Measurements from ENCODE around the gene CATSPERD. TPM values are rescaled to one million over a fixed set of nuclear protein-coding genes. Genes with fewer than 3 reads are reported as not detected.

The CATSPERD gene
- total RNA-seq, 4 donors from 2014 or later, result 0.27 to 0.47 TPM; not detected in 2

DNA sequence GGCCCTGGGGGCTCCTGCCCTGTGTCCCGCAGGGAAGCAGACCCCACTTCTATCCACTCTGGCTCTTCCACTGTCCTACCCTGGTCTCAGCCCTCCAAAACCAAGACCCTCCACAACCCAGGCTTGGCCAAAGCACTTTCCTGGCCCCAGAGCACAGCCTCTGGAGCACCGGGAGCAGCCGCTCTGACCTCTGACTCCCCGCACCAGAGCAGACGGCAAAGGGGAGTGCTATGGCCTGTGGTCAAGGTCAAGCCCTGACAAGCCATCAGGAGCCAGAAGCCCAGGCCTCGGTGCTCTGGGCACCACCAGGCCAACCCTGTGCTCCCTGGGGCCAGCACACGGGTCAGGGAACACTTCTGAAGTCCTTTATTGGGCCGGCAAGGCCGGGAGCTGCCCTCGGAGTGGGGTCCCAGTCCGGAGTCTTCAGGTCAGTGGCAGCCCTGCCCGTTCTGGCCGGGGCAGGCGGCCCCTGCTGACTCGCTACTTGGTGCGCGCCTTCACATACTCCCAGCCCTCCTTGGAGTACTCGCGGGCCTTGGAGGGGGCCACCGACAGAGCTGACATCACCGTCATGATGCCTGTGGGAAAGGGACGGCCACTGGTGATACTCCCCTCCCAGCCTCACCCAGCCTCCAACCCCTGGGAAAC lies 42.2 kb upstream of the CATSPERD start:
- TF ChIP-seq POLR2A (IDR thresholded peaks at IDR 0.05) (no peak), EP300 (IDR thresholded peaks at IDR 0.05) (no peak), POLR2AphosphoS5 (IDR thresholded peaks at IDR 0.05) (no peak)
- TF ChIP-seq, protein P1, sequence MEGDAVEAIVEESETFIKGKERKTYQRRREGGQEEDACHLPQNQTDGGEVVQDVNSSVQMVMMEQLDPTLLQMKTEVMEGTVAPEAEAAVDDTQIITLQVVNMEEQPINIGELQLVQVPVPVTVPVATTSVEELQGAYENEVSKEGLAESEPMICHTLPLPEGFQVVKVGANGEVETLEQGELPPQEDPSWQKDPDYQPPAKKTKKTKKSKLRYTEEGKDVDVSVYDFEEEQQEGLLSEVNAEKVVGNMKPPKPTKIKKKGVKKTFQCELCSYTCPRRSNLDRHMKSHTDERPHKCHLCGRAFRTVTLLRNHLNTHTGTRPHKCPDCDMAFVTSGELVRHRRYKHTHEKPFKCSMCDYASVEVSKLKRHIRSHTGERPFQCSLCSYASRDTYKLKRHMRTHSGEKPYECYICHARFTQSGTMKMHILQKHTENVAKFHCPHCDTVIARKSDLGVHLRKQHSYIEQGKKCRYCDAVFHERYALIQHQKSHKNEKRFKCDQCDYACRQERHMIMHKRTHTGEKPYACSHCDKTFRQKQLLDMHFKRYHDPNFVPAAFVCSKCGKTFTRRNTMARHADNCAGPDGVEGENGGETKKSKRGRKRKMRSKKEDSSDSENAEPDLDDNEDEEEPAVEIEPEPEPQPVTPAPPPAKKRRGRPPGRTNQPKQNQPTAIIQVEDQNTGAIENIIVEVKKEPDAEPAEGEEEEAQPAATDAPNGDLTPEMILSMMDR (IDR thresholded peaks at IDR 0.05), result no peak
- Histone ChIP-seq H3K36me3 (peaks cover 0 to 19% of the 10 kb centered on the region in 2 donors), H3K4me1 (peaks cover 0 to 31% (median 14%) of the 10 kb centered on the region in 3 donors), H3K27ac (no peak overlapping the region), H3K4me3 (no peak overlapping the region), H3K9me3 (no peaks in the 10 kb centered on the region), H3K27me3 (no peaks in the 10 kb centered on the region)
- WGBS, 2 donors (ENCODE audit: low coverage in 1 of 2), result 80% methylated on average over 3 of the region's 22 CpGs; no CpG with 5 or more reads in 1 of the 2 donors
- no peak for ATAC-seq

DNA sequence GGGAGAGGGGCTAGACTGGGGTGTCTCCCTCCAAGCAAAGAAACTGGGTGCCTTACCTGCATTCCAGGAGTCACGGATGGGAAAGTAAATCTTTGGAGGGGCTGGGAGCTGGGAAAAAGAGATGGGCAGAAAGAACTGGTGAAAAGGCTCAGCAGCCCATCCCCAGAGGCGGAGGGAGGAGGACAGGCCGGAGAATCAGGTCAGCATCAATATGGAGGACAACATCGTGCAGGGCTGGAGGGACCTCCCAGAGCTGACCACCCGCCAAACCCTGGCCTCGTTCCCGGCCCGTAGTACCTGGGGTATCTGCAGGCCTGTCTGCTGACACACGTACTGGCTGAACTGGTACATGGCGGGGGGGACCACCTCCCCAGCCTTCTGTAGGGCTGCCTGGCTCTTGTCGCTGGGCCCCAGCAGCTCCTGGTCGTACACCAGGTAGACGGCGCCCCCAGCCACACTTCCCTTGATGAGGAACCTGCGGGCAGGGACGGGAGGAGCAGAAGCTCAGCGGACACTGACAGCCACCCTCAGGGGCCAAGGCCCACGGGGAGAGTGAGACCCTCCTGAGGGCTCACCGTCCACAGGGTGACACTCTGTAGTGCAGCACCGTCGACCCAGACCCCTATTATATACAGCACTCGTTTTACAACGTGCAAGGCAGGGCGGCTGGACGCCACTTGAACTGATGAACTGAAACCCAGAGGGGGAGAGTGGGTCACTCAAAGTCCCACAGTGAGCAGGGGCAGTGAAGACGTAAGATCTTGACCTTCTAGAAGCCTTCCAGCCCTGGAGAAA lies 41.0 kb upstream of the CATSPERD start:
- no peaks in the 10 kb centered on the region for H3K27me3 ChIP-seq
- WGBS, 2 donors (ENCODE audit: low coverage in 1 of 2), result 25 to 32% methylated on average over 4 to 15 of the region's 26 CpGs
- peak overlapping the region; percentile 76 to 98 (median 94) for H3K27ac ChIP-seq
- H3K9me3 ChIP-seq, result no peaks in the 10 kb centered on the region
- no peak for ATAC-seq
- H3K4me3 ChIP-seq, result peak overlapping the region; percentile 74 to 79
- H3K36me3 ChIP-seq, result peaks cover 0 to 19% of the 10 kb centered on the region in 2 donors
- TF ChIP-seq, protein P1 (IDR thresholded peaks at IDR 0.05), result no peak
- TF ChIP-seq POLR2AphosphoS5 (IDR thresholded peaks at IDR 0.05) (no peak), EP300 (IDR thresholded peaks at IDR 0.05) (no peak), POLR2A (IDR thresholded peaks at IDR 0.05) (no peak)
- peaks cover 0 to 31% (median 14%) of the 10 kb centered on the region in 3 donors for H3K4me1 ChIP-seq

DNA sequence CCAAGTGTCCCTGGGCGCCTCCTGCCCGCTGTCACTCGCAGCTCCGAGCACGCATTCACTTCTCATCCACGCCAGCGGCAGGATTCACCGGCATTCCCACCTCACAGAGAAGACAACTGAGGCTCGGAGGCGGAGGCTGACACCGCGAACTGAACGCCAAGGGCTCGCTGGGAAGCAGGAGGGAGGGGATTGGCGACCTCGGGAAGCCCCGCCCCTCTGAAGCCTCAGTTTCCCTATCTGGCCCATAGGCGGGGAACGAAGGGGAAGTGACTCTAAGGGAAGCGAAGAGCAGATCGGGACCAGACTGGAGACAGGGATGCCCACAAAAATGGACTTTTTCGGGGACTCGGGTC lies 40.4 kb upstream of the CATSPERD start:
- 0% methylated on average over 5 of the region's 23 CpGs; no CpG with 5 or more reads in 1 of the 2 donors for WGBS, 2 donors (ENCODE audit: low coverage in 1 of 2)
- ATAC-seq, result peak; percentile 2
- Histone ChIP-seq H3K4me3 (peak overlapping the region; percentile 74 to 79), H3K9me3 (no peaks in the 10 kb centered on the region), H3K27ac (peak overlapping the region; percentile 76 to 98 (median 94)), H3K4me1 (peaks cover 0 to 31% (median 14%) of the 10 kb centered on the region in 3 donors), H3K27me3 (no peaks in the 10 kb centered on the region), H3K36me3 (peaks cover 0 to 19% of the 10 kb centered on the region in 2 donors)
- TF ChIP-seq POLR2AphosphoS5 (IDR thresholded peaks at IDR 0.05) (no peak), POLR2A (IDR thresholded peaks at IDR 0.05) (peak in 1 of 2 donors; percentile 29)
- TF ChIP-seq, protein P1 (IDR thresholded peaks at IDR 0.05), result peak in 1 of 4 experiments; percentile 11

DNA sequence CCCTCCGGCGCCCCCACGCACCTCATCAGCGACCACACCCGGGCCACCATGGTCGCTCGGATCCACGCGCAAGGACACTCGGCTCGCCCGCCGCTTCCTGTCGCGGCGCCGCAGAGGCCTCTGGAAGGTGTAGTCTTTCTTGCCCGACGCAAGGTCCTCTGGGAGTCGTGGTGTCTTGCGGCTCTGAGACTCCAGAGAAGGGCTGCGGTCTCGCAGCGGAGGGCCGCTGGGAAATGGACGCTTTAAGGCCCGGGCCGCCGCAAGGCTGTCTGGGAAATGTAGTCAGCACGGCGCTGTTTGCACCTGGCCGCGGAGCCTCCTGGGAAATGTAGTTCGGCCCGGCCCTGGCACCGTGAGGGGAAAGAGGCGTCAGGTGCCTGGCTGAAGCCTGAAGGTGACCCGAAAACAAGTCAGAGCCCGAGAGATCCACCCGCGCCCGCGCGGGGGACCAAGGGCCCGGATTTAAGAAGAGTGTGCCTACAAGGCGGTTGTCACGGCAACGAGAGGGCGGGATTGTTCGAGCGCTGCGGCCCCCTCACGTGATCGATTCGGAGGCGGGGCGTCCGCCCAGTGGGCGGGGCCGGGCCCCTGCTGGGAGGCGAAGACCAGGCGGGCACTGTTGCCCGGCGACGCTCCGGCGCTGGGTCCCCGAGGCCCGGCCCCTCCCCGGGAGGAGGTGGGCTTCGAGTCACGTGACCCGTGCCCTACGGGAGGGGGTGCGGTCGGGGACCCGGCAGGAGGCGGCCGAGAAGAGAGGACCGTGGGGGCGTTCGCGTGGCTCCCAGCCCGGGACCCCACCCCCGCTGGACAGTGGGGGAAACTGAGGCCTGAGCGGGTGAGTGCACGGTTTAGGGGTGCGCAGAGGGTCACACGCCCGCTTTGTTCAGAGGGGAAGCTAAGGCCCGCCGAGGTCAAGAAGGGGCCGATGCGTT lies 39.7 kb upstream of the CATSPERD start, which contains the start of the genes HSD11B1L and MICOS13:
HSD11B1L (plus strand) TSS at position 591 of the 932 bp plus-strand sequence. CDS start 3,806 bp downstream, outside the sequence.
MICOS13 (minus strand) TSS at position 80 of the 932 bp plus-strand sequence; CDS start at position 50, 30 bp downstream.
- Histone ChIP-seq H3K27ac (peak within 1 kb of the TSS; percentile 76 to 98 (median 94)), H3K4me3 (peak within 1 kb of the TSS; percentile 74 to 79), H3K27me3 (no peaks in the 10 kb centered on the region), H3K4me1 (peaks cover 0 to 31% (median 14%) of the 10 kb centered on the region in 3 donors), H3K36me3 (peaks cover 0 to 19% of the 10 kb centered on the region in 2 donors), H3K9me3 (no peaks in the 10 kb centered on the region)
- ATAC-seq, result peak; percentile 98
- WGBS, 2 donors (ENCODE audit: low coverage in 1 of 2), result 8% methylated on average over 5 of the region's 94 CpGs; no CpG with 5 or more reads in 1 of the 2 donors
- TF ChIP-seq EP300 (IDR thresholded peaks at IDR 0.05) (no peak), POLR2A (IDR thresholded peaks at IDR 0.05) (no peak), POLR2AphosphoS5 (IDR thresholded peaks at IDR 0.05) (no peak)
- TF ChIP-seq, protein P1 (IDR thresholded peaks at IDR 0.05), result no peak

All from gastroesophageal sphincter (tissue), 4 donors.